HG02840 (cell line): Measurements from ENCODE around the gene LRRC3B.
"Not testable (repeated sequence)": the region's sequence is repeated elsewhere in the genome, so short reads cannot be mapped to it uniquely, and the experiment has no call there.

Experiments used
- ATAC-seq: cut with Tn5 transposase; IDR thresholded peaks from one replicate; pipeline ENCODE4 v1.9.1; 2021; ENCODE audit warnings: mild to moderate bottlenecking, moderate library complexity, moderate number of reproducible peaks; ENCODE audit not compliant: unreplicated experiment, low FRiP score

LRRC3B gene, protein sequence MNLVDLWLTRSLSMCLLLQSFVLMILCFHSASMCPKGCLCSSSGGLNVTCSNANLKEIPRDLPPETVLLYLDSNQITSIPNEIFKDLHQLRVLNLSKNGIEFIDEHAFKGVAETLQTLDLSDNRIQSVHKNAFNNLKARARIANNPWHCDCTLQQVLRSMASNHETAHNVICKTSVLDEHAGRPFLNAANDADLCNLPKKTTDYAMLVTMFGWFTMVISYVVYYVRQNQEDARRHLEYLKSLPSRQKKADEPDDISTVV

DNA sequence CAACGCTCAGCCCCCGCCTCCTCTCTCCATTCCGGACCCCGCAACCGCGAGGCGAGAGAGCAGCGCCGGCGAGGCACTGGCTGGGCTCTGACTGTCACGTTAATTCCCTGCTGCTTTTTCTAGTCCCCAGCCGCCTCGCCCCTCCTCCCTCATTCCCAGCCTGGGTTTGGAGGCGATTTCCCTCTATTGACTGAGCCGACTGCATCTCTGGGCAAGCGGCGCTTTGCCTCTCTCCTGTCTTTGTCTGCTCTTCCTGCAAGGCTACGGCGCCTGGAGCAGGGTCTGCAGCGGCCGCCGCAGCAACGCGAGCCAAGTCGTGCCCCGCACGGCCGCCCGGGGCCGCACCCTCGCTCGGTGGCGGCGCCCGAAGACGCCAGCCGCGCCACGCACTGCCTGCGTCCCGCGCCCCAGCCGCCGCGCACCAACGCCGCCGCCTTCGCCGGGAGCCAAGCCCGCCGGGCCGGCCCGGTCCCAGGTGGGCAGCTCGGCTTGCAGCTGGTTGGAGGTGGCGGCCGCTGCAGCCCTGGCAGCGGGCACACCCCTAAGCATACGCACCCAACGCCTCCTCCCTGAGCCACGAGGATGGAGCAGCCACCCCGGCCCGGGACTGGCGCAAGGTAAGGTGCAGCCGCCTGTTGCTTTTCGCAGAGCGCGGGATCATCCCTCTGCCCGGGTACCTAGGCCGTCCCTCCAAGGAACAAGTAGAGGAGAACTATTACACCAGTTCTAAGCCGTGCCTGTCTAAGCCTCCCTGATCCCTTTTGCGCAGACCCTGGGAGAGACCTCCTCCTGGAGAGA lies at the start of gene LRRC3B:
Gene LRRC3B, plus strand, starts transcription at position 152 of the 798 bp plus-strand sequence. CDS start 86,901 bp downstream, outside the sequence.
- no peak for ATAC-seq

DNA sequence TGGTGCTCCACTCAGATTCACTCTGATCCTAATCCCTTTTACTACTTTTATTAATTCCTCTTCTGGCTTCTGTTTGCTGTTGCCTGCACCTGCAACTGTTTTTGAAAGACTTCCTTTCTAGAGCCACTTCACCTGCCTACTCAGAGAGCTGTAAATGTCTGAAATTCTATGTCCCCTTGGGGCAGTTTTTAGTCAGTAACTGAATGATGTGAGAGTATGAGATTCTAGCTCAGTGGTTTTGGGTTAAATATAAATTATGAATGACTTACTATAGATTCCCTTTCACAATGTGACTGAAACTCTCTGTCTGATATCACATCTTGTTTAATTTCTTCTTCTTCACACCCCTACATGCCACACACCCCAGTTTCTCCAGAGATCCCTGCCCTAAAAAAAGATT lies 47.8 kb upstream of the LRRC3B start:
- ATAC-seq = no peak

DNA sequence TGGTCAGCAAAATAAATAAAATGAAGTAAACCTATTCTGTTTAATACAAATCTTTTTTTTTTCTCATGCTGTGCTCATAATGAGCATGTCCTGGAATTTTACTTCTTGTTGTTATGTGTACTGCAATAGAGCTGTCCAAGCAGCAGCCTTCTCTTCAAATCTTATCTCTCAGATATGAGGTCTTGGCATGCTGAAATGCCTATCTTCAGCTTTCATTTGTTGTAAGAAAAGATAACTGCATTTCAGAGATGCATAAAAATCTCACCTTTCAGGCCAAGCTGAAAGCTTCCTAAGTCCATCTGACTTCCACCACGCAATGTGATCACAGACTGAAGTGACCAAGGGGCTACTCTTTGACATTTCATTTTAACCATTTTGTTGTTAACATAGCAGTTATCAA lies 43.5 kb upstream of the LRRC3B start:
- no peak for ATAC-seq

DNA sequence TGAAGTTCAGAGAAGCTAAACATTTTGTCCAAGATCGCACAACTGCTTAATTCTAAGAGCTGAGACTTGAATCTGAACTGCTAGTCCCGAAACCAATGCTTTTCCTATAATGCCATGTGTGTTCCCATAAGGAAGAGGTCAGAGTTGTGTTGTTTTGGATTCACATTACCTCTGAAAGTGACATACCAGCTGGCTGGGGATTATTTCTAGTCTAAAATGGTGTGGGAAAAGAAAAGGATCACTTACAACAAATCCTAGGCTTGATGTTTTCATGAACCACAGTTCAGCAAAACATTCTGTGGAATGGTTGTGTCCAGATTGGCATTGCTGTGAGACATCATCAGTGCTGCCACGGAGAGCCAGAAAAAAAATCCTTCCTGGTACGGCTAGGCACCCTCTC lies 35.0 kb upstream of the LRRC3B start:
- ATAC-seq = no peak

DNA sequence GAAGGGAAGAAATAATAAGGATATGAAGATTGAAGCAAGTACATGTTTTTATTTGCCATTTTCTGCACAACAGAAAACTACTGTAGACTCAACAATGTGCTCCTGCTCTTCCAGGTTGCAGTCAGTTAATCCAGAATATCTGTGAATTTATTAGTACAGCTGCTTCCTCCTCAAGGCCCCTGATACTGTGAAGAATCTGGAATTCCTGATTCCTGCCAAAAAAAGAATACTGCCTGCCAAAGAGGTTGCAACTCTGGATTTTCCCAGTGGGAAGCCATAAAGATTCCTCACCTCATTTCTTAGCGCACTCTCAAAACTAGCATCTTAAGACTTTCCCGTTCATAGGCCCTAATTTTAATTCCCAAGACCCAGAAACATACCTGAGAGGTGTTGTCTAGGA lies 33.6 kb upstream of the LRRC3B start:
- no peak for ATAC-seq

DNA sequence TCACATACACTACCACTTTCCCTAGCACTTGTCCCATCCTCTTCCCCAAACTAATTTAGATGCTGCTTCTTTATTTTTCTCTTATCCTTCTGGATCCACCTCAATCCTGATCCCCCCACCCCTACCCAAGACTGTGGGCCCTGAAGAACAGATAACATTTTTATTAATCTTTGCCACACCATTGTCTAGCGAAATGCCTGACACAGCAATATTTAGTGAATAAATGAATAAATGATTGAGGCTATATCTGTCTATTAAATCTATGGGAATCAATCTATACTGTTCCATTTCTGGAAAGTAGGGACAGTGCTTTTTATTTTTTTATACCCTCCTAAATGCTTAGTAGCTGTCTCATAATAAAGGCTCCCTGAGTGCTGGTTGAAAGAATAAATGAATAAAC lies 32.9 kb upstream of the LRRC3B start:
- no peak for ATAC-seq

DNA sequence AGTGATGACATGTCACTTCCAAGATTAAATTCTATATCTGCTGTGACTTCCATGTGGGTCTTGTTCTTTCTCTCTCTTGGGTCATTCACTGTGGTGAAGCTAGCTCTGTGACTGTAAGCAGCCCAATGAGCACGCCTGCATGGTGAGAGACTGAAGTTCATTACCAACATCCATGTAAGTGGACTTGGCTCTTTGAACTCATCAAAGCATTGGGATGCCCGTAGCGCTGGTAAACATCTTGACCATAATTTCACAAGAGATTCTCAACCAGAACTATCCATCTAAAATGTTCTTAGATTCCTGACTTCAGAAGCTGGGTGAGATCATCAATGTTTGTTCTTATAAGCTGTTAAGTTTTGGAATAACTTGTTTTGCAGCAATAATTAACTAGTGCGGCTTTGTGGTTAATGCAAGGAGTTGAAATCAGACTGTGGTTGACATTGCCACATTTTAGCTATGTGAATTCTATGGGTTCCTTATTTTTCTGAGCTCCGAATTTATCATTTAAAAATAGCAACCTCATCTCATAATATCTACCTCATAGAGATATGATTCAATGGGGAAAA lies 31.6 kb upstream of the LRRC3B start:
- no peak for ATAC-seq

DNA sequence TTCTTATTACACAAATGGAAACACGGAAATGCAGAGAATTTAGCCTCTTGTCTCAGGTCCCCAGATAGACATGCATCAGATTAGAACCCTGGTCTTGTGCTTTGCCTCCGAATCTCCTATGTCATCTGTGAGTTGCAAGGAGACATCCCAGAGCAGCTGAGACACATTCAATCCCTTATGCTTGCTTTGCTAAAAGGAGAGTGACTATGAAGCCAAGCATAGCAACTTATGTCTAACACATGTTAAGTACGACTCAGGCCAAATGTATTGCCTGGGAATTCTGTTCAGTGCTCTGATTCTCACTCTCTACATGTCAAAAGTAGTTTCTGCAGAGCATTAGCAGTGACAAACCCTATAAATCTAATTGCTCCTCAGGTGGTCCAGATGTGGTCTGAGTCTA lies 30.6 kb upstream of the LRRC3B start:
- no peak for ATAC-seq

DNA sequence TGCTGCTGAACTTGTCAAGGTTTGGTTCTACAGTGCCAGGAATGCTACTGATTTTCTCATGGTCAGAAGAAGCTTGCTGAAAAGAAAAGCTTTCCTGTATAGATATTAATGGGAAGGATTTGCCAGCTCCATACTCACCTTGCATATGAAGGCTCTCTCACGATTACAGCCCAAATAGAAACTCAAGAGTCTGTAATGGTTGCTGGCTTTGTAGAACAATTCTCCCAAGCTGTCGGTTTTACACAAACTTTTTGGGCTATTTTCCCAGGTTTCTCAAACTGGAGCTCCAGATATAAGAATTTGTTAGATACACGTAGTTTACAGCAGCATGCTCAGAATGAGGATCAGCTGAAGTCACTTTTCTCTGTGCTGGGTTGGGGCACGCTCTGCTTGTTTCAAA lies 30.1 kb upstream of the LRRC3B start:
- no peak for ATAC-seq

DNA sequence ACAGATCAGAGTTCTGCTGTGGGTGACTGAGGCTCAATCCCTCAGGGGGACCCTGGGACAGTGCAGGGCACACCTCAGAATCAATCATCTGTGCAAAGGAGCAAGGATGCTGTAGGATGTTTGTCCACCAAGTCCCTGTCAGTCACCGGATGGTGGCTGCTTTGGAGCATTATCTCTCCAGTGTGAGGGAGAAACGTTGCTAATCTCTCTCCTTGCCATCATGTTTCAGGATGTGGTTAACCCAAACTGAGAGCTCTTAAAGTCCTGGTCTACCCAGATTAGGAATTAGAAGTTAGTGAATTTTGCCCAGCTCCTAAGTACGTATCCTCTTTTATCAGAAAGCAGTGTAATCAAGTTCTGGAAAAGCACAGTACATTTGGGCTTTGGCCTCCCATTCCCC lies 26.2 kb upstream of the LRRC3B start:
- no peak for ATAC-seq

DNA sequence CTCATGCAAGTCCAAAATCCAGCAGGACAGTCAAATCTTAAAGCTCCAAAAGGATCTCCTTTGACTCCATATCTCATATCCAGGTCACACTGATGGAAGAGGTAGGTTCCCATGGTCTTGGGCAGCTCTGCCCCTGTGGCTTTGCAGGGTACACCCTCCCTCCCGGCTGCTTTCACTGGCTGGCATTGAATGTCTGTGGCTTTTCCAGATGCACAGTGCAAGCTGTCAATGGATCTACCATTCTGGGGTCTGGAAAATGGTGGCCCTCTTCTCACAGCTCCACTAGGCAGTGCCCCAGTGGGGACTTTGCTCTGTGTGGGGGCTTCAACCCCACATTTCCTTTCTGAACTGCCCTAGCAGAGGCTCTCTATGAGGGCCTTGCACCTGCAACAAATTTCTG lies 19.3 kb upstream of the LRRC3B start:
- not testable (repeated sequence) for ATAC-seq

DNA sequence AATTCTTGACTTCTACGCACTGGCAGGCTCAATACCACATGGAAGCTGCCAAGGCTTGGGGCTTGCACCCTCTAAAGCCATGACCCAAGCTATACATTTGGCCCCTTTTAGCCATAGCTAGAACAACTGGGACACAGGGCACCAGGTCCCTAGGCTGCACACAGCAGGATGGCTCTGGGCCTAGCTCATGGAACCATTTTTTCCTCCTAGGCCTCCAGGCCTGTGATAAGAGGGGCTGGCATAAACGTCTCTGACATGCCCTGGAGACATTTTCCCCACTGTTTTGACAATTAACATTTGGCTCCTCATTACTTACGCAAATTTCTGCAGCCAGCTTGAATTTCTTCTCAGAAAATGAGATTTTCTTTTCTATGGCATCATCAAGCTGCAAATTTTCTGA lies 18.8 kb upstream of the LRRC3B start:
- ATAC-seq = not testable (repeated sequence)

DNA sequence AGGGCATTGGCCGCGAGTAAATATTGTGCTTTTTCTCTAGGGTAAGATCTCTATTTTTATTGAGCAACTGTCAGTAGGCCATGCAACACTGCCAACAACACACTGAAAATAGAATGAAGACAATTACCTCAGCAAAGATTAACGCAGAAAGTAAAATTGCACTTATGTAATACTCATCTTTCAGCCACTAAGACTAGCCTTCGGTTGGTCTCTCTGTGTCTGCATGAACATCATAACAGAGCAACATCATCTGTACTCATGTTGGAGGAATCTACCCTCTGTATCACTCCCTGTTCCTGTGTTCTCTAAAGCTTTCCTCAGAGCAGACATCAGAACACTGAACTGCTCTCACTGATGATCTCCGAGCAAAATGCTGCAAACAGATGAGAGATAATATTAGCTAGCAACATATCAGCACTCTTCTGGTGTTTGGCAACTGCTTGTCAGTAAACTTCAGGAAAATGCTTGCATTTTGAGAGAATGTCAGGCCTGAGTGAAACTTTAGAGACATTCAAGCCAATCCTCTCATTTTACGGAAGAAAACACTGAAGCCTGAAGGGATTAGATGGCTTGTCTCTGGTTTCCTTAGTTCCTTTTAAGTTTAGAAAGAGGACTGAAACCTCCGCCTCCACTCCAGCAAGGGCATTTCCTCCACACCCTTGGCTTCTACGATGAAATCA lies 8.4 kb upstream of the LRRC3B start:
- no peak for ATAC-seq

DNA sequence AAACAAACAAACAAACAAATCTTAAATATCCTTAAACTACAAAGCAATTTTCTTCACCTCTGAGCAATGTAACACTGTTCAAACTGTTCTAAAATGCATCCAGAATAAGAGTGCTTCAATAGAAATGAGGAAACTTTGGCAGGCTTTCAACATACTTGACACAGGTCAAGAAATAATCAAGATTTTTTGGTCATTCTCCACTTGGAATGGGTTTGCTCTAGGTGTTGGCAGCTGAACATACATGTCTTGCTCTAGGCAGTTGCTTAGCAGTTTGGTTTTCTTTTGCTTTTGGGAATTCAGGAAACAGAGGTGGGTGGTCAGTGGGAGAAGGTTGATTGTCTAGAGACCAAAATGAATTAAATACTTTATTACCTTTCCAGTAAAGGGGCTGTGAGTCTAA lies 1.4 kb upstream of the LRRC3B start:
- no peak for ATAC-seq

DNA sequence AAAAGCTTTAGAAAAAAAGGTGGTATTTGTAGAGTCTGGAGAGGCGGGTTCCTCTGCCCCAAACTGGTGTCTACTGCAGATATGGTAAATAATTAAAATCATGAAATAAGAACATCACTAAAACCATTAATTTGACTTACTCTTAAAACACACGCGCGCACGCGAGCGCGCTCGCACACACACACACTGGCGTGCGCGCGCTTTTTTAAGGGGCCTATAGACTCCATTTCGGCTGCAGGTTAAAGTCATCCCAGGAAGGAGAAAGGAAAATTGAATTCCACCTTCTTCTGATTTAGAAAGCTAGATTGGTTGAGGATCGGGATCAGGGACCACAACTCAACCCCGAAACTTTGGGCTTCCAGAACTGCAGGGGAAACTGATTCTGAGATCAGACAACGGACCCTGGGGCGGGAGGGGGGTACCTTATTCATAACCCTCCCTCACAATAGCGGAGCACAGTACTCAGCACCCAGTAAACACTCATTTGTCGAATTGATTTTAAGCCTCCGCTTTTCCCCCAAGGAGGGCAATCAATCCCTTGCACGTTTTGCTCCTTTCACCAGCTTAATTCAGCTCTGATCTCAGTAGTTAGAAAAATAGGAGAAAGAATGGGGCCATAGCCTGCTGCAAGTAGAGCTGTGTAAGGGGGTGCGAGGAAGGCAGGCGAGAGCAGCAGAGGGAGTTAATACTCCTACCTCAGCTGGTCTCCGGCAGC lies 509 bp upstream of the LRRC3B start:
- ATAC-seq = no peak

DNA sequence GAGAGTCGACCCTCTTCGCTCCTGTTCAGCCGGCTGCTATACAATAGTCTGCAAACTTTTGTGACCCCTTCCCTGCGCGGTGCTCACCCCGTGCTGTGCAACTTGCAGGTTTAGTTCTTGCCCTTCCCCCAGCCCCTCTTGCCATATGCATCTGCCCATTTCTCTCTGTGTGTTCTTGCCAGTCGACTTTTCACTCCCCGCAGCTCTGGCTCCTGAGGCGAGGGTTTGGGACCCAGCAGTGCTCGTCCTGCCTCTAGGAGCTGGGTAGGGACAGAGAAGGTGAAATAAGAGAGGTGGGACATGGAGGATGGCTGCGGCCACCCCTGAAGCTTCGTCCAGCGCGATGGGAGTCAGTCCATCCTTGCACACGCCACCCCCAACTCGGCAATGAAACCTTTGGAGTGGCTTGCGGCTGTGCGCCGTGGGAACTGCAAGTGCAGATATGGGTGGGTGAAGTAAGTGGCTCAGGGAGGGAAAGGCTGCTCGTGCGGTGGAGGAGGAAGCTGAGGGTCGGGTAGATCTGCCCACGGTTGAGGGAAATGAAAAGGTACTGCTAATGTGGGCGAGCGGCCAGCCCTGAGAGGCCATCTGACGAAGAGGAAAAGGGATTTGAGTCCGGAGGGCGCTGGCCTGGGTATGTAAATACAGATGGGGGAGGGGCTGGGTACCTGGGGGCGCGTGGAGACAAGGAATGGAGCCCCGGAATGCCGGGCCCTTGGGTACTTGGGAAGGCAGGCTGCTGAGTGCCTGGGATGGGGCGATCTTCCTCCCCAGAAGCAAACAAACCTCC lies 1.0 kb downstream of the LRRC3B start:
- no peak for ATAC-seq

DNA sequence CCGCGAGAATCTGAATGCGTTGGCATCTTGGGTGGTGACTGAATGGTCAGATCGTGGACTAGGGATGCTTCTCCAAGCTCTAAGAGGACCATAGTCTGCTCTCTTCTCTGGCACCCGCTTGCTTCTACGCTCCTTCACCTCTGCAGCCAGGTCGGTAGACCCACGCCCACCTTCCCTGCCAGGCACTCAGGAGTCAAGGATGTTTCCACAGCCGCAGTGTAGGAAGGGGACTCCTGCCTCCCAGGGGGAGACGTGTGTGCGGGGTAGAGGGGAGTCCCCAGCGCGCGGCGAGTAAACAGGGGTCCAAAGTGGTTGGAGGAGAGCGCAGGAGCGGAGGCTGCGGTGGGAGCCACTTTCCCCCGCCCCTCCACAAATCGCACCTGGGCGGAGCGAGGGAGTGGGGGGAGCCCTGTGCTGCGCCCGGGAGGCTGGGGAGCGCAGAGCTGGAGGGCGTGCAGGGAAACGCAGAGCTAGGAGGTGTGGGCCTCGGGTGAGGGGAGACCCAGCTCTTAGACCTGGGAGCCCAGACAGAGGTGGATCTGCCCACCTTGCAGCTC lies 1.7 kb downstream of the LRRC3B start:
- ATAC-seq = no peak

DNA sequence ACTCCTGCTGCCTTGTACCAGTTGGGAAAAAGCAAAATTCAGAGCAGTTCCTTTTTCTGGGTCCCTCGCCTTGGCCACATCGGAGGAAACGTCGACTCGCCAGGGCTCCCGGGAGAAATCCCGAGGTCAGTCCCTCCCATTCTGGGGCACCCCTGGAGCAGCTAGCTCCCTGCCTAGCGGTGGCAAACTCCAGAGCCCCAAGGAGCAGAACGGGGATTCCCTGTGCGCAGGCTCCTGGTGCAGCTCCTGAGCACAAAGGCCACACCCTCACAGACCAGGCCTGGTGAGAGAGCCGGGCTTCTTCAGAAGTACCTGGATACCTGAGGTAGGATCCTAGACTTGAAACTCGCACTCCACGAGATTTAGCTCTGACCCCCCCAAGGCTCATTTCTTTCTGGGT lies 2.6 kb downstream of the LRRC3B start:
- ATAC-seq = no peak

DNA sequence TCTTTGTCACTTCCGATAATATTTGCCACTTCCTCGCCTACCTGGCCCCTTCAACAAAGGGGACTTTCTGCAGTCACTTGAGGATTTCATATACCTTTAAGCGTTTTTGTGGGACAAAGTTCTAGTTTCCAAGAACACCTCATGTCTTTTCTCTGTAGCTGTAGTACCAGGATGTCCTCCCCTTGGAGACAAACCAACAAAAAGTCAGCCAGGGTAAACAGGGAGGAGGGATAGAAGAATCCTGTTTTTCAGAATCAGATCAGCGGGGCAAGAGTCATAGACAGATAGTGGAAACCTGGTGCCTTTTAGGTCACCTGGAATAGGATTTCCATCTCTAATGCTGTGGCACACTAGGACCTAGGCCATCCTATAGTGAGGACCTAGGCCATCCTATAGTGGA lies 4.5 kb downstream of the LRRC3B start:
- ATAC-seq = no peak

DNA sequence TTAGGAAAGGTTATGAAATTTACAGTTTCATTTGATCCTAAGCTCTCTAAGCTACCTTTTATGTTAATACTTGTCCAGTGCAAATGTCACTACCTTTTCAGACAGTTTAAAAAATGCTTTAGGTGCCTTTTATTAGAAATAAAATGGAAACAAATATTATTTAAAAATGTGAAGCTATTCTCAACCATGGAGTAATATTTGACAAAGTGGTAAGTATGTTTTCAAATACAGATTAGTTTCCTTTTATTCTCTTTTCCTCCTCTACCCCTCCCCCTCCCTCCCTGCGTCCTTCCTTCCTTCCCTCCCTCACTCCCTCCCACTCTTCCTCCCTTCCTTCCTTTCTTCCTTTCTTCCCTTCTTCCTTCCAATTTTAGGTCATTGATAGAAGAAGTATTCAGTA lies 6.3 kb downstream of the LRRC3B start:
- no peak for ATAC-seq
